ENCODE measurements around the gene PADI3. TPM values are rescaled to one million over a fixed set of nuclear protein-coding genes. Genes with fewer than 3 reads are reported as not detected.

The PADI3 gene
- total and polyA plus RNA-seq, 9 of the 15 experiments (the other 6 are each of a cell fraction or from before 2014, with no cell fraction given): not detected

GRCh38 chr1:17263936-17264335 is 15.0 kb downstream of the PADI3 start:
- intact Hi-C loops (cut with micrococcal nuclease): no loop called here
- H3K27ac ChIP-seq (ENCODE audit: extremely low read depth, low read depth, low read length): no peak overlapping the region
- no peak overlapping the region for H3K9ac ChIP-seq (ENCODE audit: insufficient read depth in 1 of 2, low read depth in 2 of 2, low read length in 2 of 2)
- no peaks in the 10 kb centered on the region for H3K79me2 ChIP-seq (ENCODE audit: control insufficient read depth, insufficient read depth, low read length)
- BruUV-seq (replicated peaks): no TSS peak
- in situ Hi-C loops (cut with MboI): no loop called here
- FAIRE-seq: no peak
- H3K9me3 ChIP-seq (replicated peaks; ENCODE audit: control insufficient read depth, insufficient read depth, low read depth, low read length): no peaks in the 10 kb centered on the region
- no peaks in the 10 kb centered on the region for H3K9me1 ChIP-seq (ENCODE audit: control insufficient read depth, insufficient read depth, low read length)
- no peaks in the 10 kb centered on the region for H3K36me3 ChIP-seq (ENCODE audit: control insufficient read depth, insufficient read depth, low read length)
- H4K20me1 ChIP-seq (replicated peaks; ENCODE audit: control insufficient read depth, insufficient read depth, low read length): no peaks in the 10 kb centered on the region
- no peak for DNase-seq (ENCODE audit: extremely low read depth in 1 of 4, low spot score in 3 of 4)
- H3K4me3 ChIP-seq: no peak overlapping the region
- peaks cover 2 to 37% of the 10 kb centered on the region in 2 experiments; a peak in 3 of 5 replicates for H3K27me3 ChIP-seq (ENCODE audit: control insufficient read depth in 2 of 2, insufficient read depth in 2 of 2, low read length in 2 of 2)
- ChIA-PET CTCF (ENCODE audit: low intra/inter-chr PET ratio) (no interaction called here), POLR2A (no interaction called here)
- H3K4me2 ChIP-seq (ENCODE audit: insufficient read depth, low read length): no peak overlapping the region
- no peak for ATAC-seq
- TF ChIP-seq ZNF785 (CRISPR knock-in tag; IDR thresholded peaks at IDR 0.05): no peak
- H2AFZ ChIP-seq (ENCODE audit: low read depth, low read length): no peak overlapping the region
- H3K4me1 ChIP-seq (replicated peaks in 1 of 2; ENCODE audit: control insufficient read depth in 2 of 2, insufficient read depth in 2 of 2, low read length in 2 of 2): no peaks in the 10 kb centered on the region

- FAIRE-seq: no peak
- Histone ChIP-seq H3K36me3 (ENCODE audit: control insufficient read depth, insufficient read depth, low read length) (no peaks in the 10 kb centered on the region), H3K4me1 (replicated peaks in 1 of 2; ENCODE audit: control insufficient read depth in 2 of 2, insufficient read depth in 2 of 2, low read length in 2 of 2) (no peaks in the 10 kb centered on the region), H3K27ac (ENCODE audit: extremely low read depth, low read depth, low read length) (no peak overlapping the region), H2AFZ (ENCODE audit: low read depth, low read length) (no peak overlapping the region), H3K9me1 (ENCODE audit: control insufficient read depth, insufficient read depth, low read length) (no peaks in the 10 kb centered on the region), H3K9ac (ENCODE audit: insufficient read depth in 1 of 2, low read depth in 2 of 2, low read length in 2 of 2) (no peak overlapping the region), H3K4me3 (no peak overlapping the region), H3K4me2 (ENCODE audit: insufficient read depth, low read length) (no peak overlapping the region), H3K79me2 (ENCODE audit: control insufficient read depth, insufficient read depth, low read length) (no peaks in the 10 kb centered on the region), H3K9me3 (replicated peaks; ENCODE audit: control insufficient read depth, insufficient read depth, low read depth, low read length) (no peaks in the 10 kb centered on the region), H4K20me1 (replicated peaks; ENCODE audit: control insufficient read depth, insufficient read depth, low read length) (no peaks in the 10 kb centered on the region), H3K27me3 (ENCODE audit: control insufficient read depth in 2 of 2, insufficient read depth in 2 of 2, low read length in 2 of 2) (peaks cover 2 to 32% of the 10 kb centered on the region in 2 experiments; a peak in 3 of 5 replicates)
- DNase-seq (ENCODE audit: extremely low read depth in 1 of 4, low spot score in 3 of 4): no peak
- in situ Hi-C loops (cut with MboI) (no loop called here), intact Hi-C loops (cut with micrococcal nuclease) (no loop called here)
- no peak for TF ChIP-seq MIER1 (IDR thresholded peaks at IDR 0.05; ENCODE audit: low read depth)
- no peak for TF ChIP-seq JUNB (CRISPR knock-in tag; conservative IDR thresholded peaks at IDR 0.05)
- TF ChIP-seq RAD51 (IDR thresholded peaks at IDR 0.05; ENCODE audit: borderline replicate concordance, low read depth): no peak
- TF ChIP-seq CBFA2T2 (conservative IDR thresholded peaks at IDR 0.05): no peak
- no TSS peak for BruUV-seq (replicated peaks)
- WGBS (ENCODE audit: insufficient coverage, low coverage, missing lambda C conversion rate): under 1% methylated on average over 5 of the region's 5 CpGs
- ChIA-PET CTCF (ENCODE audit: low intra/inter-chr PET ratio) (no interaction called here), POLR2A (no interaction called here)
- no peak for ATAC-seq
These were observed 15.6 kb downstream of the PADI3 start for GRCh38 chr1:17264470-17264869.
